GM12801 (cell line): ENCODE data around the gene JAG2.

Experiments used
- CTCF ChIP-seq: IDR thresholded peaks from one replicate; pipeline ENCODE4 v1.5.1; 2011; ENCODE audit warnings: control low read depth; ENCODE audit not compliant: insufficient read length; ENCODE audit errors: extremely low read depth

The JAG2 gene

GRCh38 chr14:105166571-105167302 is 1.8 kb downstream of the JAG2 start:
- TF ChIP-seq CTCF, result no peak

GRCh38 chr14:105165761-105166485 is 2.7 kb downstream of the JAG2 start:
- no peak for TF ChIP-seq CTCF

- TF ChIP-seq CTCF, result no peak
Observed at GRCh38 chr14:105165134-105165704, 3.4 kb downstream of the JAG2 start.

GRCh38 chr14:105163040-105163742 is 5.4 kb downstream of the JAG2 start:
- no peak for TF ChIP-seq CTCF

DNA sequence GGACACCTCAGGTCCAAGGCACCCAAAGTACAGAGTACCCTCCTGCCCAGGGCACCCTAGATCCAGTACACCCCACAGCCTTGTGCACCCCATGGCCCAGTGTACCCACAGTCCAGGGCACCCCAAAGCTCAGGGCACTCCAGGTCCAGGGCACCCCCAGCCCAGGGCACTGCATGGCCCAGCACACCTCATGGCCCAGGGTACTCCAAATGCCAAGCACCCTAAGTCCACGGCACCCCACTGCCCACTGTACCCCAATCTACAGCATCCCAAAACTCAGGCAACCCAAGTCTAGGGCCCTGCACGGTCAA is 6.0 kb downstream of the JAG2 start:
- TF ChIP-seq CTCF, result no peak

DNA sequence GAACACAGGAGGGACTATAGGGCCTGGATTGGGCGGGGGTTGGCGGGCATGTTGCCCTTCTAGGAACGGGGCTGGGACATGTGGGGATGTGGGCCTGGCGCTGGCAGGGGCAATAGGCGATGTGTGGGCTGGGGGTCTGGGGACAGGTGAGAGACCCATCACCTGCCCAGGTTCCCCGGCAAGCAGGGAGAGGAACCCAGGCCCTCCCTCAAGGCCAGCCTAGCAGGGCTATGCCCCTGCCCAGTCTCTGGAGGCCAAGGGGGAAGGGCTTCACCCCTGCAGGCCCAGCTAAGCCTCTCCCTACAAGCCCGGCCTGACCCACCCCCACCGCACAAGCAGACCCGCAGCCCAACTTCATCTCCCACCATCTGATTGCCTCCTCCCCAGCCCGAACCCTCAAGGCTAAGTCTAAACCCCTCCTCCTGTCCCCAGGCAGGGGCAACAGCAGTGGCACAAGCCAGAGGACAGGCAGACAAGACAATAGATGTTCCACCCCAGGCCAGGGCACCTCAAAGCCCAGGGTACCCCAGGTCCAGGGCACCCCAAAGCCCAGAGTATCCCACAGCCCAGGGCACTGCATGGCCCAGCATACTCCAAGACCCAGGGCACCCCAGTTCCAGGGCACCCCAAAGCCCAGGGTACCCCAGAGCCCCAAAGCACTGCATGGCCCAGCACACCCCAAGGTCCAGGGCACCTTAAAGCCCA is 6.5 kb downstream of the JAG2 start:
- TF ChIP-seq CTCF, result no peak

DNA sequence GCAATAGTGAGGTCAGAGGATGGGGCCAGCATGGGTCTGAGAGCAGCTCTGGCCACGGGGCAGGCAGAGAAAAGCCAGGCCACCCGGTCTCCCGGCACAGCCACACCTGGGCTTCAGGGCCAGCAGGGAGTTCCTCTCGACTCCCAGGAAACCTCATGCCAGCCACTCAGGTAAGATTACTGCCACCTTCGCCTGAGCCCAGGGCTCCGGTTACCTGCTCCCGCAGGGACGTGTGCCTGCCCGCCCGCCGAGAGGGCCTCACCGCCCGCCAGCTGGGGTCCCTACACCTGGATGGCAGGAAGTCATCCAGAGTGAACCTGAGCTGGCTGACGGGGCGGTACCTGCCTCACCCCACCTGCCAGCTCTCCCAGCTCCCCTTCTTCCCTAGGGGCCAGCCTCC is 7.3 kb downstream of the JAG2 start:
- no peak for TF ChIP-seq CTCF
